Esophagus muscularis mucosa (tissue), 4 donors: ENCODE data around the gene SPG11.

ENCODE experiments used
- CTCF ChIP-seq, 3 experiments: fragments of 200-600 bp in 2 of 3; fragments of 450-650 bp in 1 of 3; sonication (generic) in 2 of 3; IDR thresholded peaks; one replicate each; pipeline ENCODE4 v1.5.1; 2017 to 2019; ENCODE audit warnings: antibody characterized with exemption in 3 of 3, mild to moderate bottlenecking in 2 of 3, moderate library complexity in 1 of 3
- EP300 ChIP-seq: sonication (generic); formaldehyde crosslinking; IDR thresholded peaks from one replicate; pipeline ENCODE4 v1.6.1; 2017; ENCODE audit warnings: antibody characterized with exemption
- POLR2A ChIP-seq: fragments of 450-650 bp; IDR thresholded peaks from one replicate; pipeline ENCODE4 v1.6.1; 2017; ENCODE audit warnings: antibody characterized with exemption, moderate library complexity, mild to moderate bottlenecking, low read depth
- POLR2AphosphoS5 ChIP-seq, 2 donors: sonication (generic); formaldehyde crosslinking; IDR thresholded peaks; one replicate each; pipeline ENCODE4 v1.6.1; 2017; ENCODE audit warnings: antibody characterized with exemption in 2 of 2

- TF ChIP-seq POLR2AphosphoS5 (IDR thresholded peaks at IDR 0.05) (no peak), POLR2A (no peak), CTCF (IDR thresholded peaks at IDR 0.05) (no peak), EP300 (no peak)
Observed at GRCh38 chr15:44636976-44637375, 26.5 kb downstream of the SPG11 start.
